Embryonic facial prominence (tissue), 1 donor: ENCODE measurements around the gene GATA3.
"Not testable (repeated sequence)": the region's sequence is repeated elsewhere in the genome, so short reads cannot be mapped to it uniquely, and the experiment has no call there.

Source experiments
- DNase-seq: peaks from one replicate; pipeline ENCODE4 v3.0.0-alpha.2; 2016; ENCODE audit errors: extremely low spot score

Gene GATA3

GRCh38 chr10:8054494-8055407 lies at the start of gene GATA3:
TSS of gene GATA3 (plus strand) at chr10:8054688. CDS start at chr10:8055656, 968 bp downstream.
- DNase-seq: no peak

DNA sequence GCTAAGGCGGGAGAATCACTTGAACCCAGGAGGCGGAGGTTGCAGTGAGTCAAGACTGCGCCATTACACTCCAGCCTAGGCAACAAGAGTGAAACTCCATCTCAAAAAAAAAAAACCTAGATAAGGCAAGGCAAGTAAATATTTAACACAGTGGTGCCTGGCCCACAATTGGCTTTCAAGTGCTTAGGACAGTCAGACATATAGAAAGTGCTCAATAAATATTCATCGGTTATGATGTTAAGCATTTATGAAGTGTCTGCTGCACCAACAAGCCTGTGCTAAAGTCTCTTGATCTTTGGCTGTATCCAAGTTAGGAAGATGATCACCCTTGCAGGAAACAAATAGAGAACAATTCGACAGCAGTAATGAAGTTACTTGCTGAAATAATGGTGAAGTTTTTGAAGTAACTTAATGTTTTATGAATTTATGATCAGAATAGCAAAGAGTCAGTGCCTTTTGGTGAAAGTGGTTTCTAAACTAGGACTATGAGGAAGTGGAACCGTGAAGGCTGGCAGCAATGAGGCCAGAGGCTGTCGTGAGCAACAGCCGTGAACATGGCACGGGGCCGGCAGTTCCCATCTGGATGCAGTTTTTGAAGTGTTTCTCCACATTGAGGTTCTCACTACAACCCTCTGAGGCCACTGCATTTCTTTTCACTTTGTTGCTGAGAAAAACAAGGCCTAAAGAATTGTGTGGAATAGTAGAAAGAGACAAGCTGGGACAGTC lies 48.1 kb upstream of the GATA3 start:
- no peak for DNase-seq

DNA sequence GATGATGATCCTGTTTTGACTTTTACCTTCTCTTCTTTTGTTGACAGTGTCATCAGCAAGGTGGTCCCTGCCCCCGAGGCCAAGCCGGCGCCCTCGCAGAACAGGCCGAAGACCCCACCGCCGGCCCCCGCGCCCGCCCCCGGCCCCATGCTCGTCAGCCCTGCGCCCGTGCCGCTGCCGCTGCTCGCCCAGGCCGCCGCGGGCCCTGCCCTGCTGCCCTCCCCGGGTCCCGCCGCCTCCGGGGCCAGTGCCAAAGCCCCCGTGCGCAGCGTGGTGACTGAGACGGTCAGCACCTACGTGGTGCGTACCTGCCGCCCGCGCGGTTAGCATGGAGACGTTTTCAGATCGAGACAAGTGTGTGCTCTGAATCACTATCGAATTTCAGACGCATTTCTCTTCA lies 45.5 kb upstream of the GATA3 start:
- DNase-seq: no peak

- no peak for DNase-seq
Measured at GRCh38 chr10:8013006-8013405, 41.5 kb upstream of the GATA3 start.

GRCh38 chr10:8013619-8014018 lies 40.9 kb upstream of the GATA3 start:
- DNase-seq: no peak

DNA sequence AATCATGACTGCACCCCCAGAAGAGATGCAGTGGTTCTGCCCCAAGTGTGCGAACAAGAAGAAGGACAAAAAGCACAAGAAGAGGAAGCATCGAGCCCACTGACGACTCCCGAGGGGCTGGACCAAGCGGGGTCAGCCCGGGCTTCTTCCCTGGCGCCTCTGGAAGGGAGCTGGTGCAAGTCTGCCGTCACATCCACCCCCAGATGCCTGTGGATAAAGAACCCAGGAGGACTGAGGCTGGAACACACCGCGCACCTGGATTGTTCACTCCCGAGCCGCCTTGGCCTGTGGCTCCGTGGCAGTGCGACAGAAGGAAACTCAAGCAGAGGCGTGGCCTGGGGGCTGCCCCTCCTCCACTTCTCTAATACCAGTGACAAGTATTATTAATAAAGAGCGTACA lies 39.8 kb upstream of the GATA3 start:
- no peak for DNase-seq

- DNase-seq: no peak
Measured at GRCh38 chr10:8017277-8017676, 37.2 kb upstream of the GATA3 start.

DNA sequence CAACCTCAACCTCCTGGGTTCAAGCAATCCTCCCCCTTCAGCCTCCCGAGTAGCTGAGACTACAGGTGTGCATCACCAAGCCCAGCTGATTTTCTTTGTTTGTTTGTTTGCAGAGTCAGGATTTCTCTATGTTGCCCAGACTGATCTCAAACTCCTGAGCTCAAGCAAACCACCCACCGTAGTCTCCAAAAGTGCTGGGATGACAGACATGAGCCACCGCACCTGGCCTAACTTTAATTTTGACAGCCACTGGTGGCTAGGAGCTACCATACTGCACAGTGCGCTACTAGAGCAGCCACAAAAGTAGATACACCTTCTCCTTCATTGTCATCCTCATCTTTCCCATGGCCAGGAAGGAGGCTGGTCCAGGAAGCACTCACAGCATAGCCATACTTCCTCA lies 31.2 kb upstream of the GATA3 start:
- no peak for DNase-seq

- no peak for DNase-seq
Measured at GRCh38 chr10:8023851-8024250, 30.6 kb upstream of the GATA3 start.

DNA sequence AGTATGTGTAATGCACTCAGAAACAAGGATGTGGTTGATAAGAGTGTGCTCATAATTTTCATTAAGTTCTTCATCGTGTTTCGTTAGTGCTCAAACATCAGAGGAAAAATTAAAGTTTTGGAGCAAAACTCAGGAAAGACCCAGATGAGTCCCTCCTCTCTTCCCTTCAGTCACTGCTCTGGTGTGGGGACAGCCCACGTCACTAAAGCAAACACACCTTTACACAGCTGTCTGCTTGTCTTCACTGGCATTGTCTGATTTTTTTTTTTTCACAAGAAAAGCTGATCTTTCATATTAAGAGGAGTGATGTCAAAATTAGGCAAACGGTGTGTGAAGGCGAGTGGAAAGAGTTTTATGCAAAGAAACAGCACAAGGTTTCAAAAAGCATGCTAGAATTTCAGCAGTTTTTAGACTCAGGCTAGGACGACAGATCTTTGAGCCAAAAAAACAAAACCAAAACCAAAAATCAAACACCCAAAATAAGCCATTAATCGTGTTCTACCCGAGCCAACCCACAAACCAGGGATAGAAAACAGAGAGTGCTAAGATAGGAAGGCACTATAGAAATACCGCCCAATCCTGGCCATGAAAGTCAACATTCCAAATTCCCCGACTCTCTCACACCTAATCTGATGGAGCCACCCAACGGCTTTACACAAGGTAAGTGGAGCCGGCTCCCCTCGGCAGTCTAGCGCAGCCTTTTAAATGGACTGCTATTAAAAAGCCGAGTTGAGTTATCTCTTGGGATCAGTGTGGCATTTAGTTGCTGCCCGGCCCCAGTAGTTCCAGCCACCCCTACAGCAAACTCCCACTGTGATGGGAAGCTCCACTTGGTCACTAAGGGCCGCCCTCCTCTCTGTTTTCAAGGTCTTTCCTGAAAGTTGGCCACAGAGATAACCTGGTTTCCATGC lies 27.9 kb upstream of the GATA3 start:
- no peak for DNase-seq

DNA sequence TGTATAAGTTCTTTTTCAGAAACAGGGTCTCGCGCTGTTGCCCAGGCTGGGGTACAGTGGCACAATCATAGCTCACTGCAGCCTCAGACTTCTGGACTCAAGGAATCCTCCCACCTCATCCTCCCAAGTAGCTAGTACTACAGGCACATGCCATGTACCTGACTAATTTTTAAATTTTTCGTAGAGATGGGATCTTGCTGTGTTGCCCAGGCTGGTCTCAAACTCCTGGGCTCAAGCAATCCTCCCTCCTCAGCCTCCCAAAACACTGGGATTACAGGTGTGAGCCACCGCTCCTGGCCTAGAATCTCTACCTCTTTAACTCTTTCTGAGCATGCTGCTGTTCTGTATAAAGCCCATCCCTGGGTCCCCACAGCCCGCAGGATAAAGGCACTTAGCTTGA lies 23.3 kb upstream of the GATA3 start:
- DNase-seq: not testable (repeated sequence)

DNA sequence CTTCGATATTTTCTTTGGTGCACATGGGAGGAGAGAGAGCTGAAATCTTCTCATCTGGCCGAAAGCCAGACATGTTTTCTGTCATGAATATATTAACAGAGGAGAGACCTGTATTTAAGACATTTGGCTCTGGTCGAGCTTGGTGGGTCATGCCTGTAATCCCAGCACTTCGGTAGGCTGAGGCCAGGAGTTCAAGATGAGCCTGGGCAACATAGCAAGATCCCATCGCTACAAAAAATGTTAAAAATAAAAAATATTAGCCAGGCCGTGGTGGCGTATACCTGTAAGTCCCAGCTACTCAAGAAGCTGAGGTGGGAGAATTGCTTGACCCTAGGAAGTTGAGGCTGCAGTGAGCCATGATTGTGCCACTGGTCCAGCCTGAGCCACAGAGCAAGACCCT lies 21.9 kb upstream of the GATA3 start:
- DNase-seq: no peak

DNA sequence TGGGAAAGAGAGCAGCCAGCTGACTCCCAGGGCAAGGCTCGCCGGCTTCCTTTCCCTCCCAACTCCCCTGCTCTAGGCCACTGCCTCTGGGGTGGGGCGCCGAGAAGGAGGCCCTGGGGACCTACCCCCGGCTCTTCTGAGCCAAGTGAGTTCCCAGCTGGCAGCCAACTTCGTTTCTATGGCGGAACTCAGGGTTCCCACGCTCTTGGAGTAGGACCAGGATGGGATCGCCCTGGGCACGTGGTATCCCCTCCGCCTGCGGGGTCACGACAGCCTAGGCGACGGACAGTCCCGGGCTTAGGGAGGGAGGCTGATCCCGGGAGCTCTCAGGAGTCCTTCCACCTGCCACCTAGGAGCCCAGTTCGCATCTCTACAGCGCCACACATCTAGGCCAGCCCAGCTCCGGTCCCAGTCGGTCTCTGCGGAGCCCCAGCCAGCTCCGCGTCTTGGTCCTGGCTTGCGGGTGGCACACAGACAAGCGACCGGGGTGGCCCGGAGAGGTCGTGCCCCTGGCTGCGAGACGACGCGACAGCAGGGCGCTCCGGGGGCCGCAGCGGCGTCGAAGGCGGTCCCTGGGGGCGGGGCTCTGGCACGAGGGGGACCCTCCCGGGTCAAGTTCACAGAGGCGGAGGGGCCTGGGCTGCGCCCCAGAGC lies 20.5 kb upstream of the GATA3 start:
- DNase-seq: no peak

DNA sequence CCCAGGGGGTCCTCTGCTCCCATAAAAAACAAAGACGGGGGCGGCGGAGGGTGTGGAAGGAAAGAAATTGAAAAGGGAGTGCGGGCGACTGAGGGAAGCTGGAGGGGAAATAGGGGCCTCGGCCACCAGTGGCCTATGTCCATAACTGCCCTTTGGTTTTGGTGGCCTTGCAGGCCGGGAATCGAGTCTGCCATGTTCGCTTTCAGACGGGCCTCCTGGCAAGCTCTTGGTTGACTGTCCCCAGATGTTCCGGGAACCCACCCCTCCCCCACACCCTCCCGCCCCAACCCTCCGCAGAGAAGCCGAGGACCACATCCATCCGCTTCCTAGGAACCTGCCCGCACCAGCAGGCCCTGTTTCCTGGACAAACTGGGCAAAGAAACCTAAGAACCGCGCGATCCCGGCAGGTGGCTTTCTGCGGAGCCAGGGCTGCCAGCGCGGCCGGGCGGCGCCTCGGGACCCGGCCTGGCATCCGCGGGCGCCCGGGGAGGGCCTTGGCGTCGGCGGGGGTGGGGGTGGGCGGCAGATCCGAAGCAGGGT lies 20.0 kb upstream of the GATA3 start:
- no peak for DNase-seq

DNA sequence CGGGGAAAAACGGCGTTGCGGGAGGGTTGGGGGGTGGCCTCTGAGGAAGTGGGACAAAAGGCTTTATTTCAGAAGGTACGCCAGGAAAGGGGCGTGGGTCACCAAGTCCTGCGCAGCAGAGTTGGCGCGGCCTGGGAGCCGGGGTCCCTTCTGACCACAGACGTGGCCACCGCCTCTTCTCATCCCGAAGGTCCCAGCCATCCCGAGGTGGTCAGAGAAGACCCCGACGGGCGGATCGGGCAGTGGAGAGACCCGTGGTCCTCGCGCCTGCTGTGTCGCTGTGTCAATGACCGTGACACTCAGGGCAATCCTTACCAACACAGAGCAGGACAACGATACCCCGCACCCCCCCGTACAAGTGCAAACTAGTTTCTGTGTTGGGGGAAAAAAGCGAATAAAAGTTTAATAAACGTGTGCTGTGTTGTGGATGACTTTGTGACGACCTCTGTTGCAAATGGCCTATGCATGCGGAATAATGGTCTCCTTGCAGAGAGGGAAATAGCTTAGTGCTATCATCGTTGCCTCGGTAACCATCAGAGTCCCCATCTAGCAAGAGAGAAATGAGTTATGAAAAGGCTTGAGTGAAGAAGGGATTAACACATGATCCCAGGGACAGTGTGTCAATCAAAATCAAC lies 19.4 kb upstream of the GATA3 start:
- no peak for DNase-seq

DNA sequence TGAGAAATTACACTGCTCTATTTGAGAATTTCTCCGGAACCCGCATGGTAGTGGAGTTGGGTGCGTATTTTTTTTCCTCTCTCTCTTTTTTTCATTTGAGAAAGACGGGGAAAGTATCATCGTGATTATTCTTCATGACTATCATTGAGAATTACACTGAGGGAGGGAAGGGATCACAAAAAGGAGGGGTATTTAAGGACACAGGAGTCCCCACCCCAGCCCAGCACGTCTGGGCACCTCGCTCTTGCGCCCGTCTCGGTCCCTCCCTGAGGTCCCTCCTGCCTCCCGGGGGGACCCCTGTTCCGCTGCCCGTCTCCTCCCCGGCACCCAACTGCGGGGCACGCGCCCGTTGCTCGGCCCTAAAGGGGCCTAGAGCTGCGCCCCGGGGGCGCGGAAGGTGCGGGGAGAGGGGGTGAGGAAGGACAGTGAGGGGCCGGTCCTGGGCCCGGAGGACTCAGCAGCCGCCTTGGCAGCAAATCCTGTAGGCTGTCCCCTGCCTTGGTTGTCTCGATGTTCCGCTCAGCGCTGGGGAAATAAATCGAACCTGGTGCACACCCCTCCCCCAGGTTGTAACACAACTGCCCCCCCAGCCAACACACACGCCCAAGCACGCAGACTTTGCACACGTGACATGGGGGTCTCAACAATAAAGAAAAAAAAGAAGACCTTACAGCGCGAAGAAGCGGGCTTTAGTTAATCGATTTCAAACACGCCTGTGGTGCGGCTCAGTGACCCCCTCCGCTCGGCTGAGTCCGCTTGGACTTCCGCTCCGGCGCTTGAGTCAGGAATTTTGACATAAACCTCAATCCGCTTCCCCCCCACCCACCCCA lies 18.6 kb upstream of the GATA3 start:
- DNase-seq: no peak

DNA sequence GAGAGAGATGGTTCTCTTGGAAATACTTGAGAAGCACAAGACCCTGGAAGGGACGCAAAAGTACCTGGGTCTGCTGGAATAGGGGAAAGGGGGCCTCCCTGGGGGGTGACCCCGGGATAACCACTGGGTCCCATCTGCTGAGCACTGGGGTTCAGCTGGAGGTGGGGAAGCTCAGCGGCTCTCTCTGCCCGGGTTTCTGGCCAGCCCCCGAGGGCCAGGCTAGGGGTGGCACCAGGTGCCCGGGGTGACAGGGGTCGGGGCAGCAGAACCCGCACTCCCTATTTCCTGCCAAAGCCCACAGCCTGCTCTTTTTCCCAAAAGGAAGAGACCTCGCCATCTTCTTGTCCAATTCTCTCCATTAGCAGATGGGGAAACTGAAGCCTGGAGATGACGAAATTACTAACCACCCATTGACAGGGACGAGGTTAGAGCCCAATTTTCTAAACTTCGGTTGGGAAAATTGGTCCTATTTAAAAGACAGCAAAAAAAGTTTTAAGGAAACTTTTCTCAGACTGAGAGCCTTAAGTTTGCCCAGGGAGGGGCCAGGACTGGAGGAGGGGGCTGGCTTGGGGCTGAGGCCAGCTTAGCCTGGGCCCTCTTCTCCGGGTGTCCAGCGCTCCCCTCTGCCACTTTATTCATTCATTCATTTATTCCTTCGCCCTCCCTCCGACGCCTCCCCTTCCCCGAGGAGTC lies 17.8 kb upstream of the GATA3 start:
- no peak for DNase-seq

- DNase-seq: no peak
Measured at GRCh38 chr10:8037199-8037801, 17.2 kb upstream of the GATA3 start.
